Keratinocyte (primary cell): ENCODE measurements around the gene NT5E. TPM values are rescaled to one million over a fixed set of nuclear protein-coding genes. Genes with fewer than 3 reads are reported as not detected.
A peak's percentile ranks its signal among the peaks of the same experiment; 100 is the strongest.

Experiments
- DNase-seq: peaks from one replicate; pipeline ENCODE4 v3.0.0-alpha.2; 2011; ENCODE audit warnings: low read depth, missing footprints, low spot score
- FAIRE-seq: peaks from 2 replicates; lab custom pipeline; 2011; peaks lifted over from hg19 to GRCh38; lab: Jason Lieb, UNC
- H2AFZ ChIP-seq: 2 replicates; pipeline ENCODE4 v1.6.0; 2012; ENCODE audit warnings: low read length, control low read depth, inconsistent platforms; ENCODE audit not compliant: control insufficient read depth
- H3K27ac ChIP-seq: 2 replicates; pipeline ENCODE4 v1.5.1; 2011; ENCODE audit warnings: low read length; ENCODE audit not compliant: control insufficient read depth, insufficient read depth
- H3K27me3 ChIP-seq: 3 replicates; pipeline ENCODE4 v1.6.0; 2011; ENCODE audit warnings: low read length; ENCODE audit not compliant: control insufficient read depth, insufficient read depth; ENCODE audit errors: extremely low read depth
- H3K36me3 ChIP-seq, 2 experiments: 2 replicates in 1 of 2; 3 replicates in 1 of 2; pipeline ENCODE4 v1.5.1; 2011; ENCODE audit warnings: low read length in 2 of 2, mild to moderate bottlenecking in 1 of 2; ENCODE audit not compliant: control insufficient read depth in 2 of 2, insufficient read depth in 2 of 2; ENCODE audit errors: extremely low read depth in 1 of 2
- H3K4me1 ChIP-seq: 3 replicates; pipeline ENCODE4 v1.5.1; 2011; ENCODE audit warnings: low read length; ENCODE audit not compliant: control insufficient read depth, insufficient read depth; ENCODE audit errors: extremely low read depth
- H3K4me2 ChIP-seq: 3 replicates; pipeline ENCODE4 v1.6.0; 2011; ENCODE audit warnings: low read depth, low read length; ENCODE audit not compliant: control insufficient read depth, insufficient read depth; ENCODE audit errors: extremely low read depth
- H3K4me3 ChIP-seq, 3 experiments: fragments of 200-600 bp in 1 of 3; sonication (generic) in 1 of 3; 2 replicates in 2 of 3; 3 replicates in 1 of 3; pipeline ENCODE4 v1.5.1; 2011 to 2016; ENCODE audit warnings: low read length in 3 of 3, mild to moderate bottlenecking in 3 of 3, control low read depth in 2 of 3, inconsistent platforms in 1 of 3, low read depth in 1 of 3, mixed read lengths in 1 of 3, mixed run types in 1 of 3, moderate library complexity in 1 of 3; ENCODE audit not compliant: control insufficient read depth in 2 of 3, insufficient read depth in 2 of 3; ENCODE audit errors: extremely low read depth in 1 of 3
- H3K79me2 ChIP-seq: 2 replicates; pipeline ENCODE4 v1.6.0; 2012; ENCODE audit warnings: low read length; ENCODE audit not compliant: control insufficient read depth, insufficient read depth
- H3K9ac ChIP-seq: 3 replicates; pipeline ENCODE4 v1.6.0; 2011; ENCODE audit warnings: low read length; ENCODE audit not compliant: control insufficient read depth, insufficient read depth; ENCODE audit errors: extremely low read depth
- H3K9me1 ChIP-seq: 3 replicates; pipeline ENCODE4 v1.6.0; 2011; ENCODE audit warnings: low read length; ENCODE audit not compliant: control insufficient read depth, insufficient read depth; ENCODE audit errors: extremely low read depth
- H3K9me3 ChIP-seq: 2 replicates; pipeline ENCODE4 v1.5.1; 2012; ENCODE audit warnings: low read depth, low read length; ENCODE audit not compliant: control insufficient read depth
- H4K20me1 ChIP-seq: 3 replicates; pipeline ENCODE4 v1.6.0; 2011; ENCODE audit warnings: low read length; ENCODE audit not compliant: control insufficient read depth, insufficient read depth; ENCODE audit errors: extremely low read depth
- CTCF ChIP-seq, 3 experiments: IDR thresholded peaks in 1 of 3; conservative IDR thresholded peaks in 1 of 3; optimal IDR thresholded peaks in 1 of 3; 2 replicates in 2 of 3; 3 replicates in 1 of 3; pipeline versions ENCODE3 to v1.5.1; 2011; ENCODE audit warnings: low read length in 3 of 3, mild to moderate bottlenecking in 3 of 3, moderate library complexity in 2 of 3, control low read depth in 1 of 3, inconsistent platforms in 1 of 3; ENCODE audit not compliant: insufficient read depth in 2 of 3; ENCODE audit errors: extremely low read depth in 1 of 3
- EZH2 ChIP-seq: IDR thresholded peaks from one replicate; pipeline ENCODE4 v1.6.1; 2012; ENCODE audit warnings: inconsistent platforms, mild to moderate bottlenecking, low read length, moderate library complexity
- dilution Hi-C: fragments of 300-500 bp; cut with MboI; formaldehyde crosslinking; loops from one replicate; pipeline ENCODE4 v1.7.0; 2020; ENCODE audit warnings: low sequenced_read_pairs; ENCODE audit not compliant: extremely low pct_ligation_motif_present
- polyA plus RNA-seq, 5 experiments: library from polyadenylated mRNA; depleted of rRNA in 3 of 5; stranded (reverse) in 3 of 5; stranded (forward) in 1 of 5; unstranded in 1 of 5; fragments of >200 nt; gene quantifications; 1 replicate in 1 of 5; 2 replicates in 3 of 5; 3 replicates in 1 of 5; pipeline versions ENCODE4 v1.2.1 to v1.2.3, GENCODE V29; 2011 to 2012; ENCODE audit warnings: missing spikeins in 2 of 5, low read depth in 1 of 5, low replicate concordance in 1 of 5

The NT5E gene
- polyA plus RNA-seq, 1 donor (not counting 4 experiments of a cell fraction or from before 2014, with no cell fraction given), result 268 TPM

- H4K20me1 ChIP-seq, result no peaks in the 10 kb centered on the region
- no peaks in the 10 kb centered on the region for H3K9me1 ChIP-seq
- no peaks in the 10 kb centered on the region for H3K9me3 ChIP-seq
- dilution Hi-C loops, result loop anchor here (25.0 kb wide), 1 partner anchor 123 kb away; no protein-coding TSS in a partner anchor
- no peak overlapping the region for H3K27ac ChIP-seq
- no peaks in the 10 kb centered on the region for H3K79me2 ChIP-seq
- FAIRE-seq (no peak), DNase-seq (no peak)
- H3K4me1 ChIP-seq, result peaks cover 3% of the 10 kb centered on the region
- peaks cover 23 to 35% of the 10 kb centered on the region in 2 experiments for H3K36me3 ChIP-seq
- no peak overlapping the region for H2AFZ ChIP-seq
- no peaks in the 10 kb centered on the region for H3K27me3 ChIP-seq
- H3K4me2 ChIP-seq, result no peak overlapping the region
- H3K4me3 ChIP-seq, result no peak overlapping the region
- no peak overlapping the region for H3K9ac ChIP-seq
- TF ChIP-seq CTCF (optimal IDR thresholded peaks at IDR 0.05 in 1 of 3, IDR thresholded peaks at IDR 0.05 in 1 of 3, conservative IDR thresholded peaks at IDR 0.05 in 1 of 3; ENCODE audit: extremely low read depth in 1 of 3, insufficient read depth in 2 of 3, low read length in 3 of 3) (no peak), EZH2 (no peak)
Measured at GRCh38 chr6:85484948-85485347, 35.1 kb downstream of the NT5E start.

- H3K9me1 ChIP-seq, result no peaks in the 10 kb centered on the region
- H3K36me3 ChIP-seq, result peaks cover 19 to 47% of the 10 kb centered on the region in 2 experiments
Measured at GRCh38 chr6:85490516-85491248, 40.8 kb downstream of the NT5E start.

More at GRCh38 chr6:85490516-85491248, 40.8 kb downstream of the NT5E start:
- H3K9ac ChIP-seq, result no peak overlapping the region
- peaks cover 9% of the 10 kb centered on the region for H3K4me1 ChIP-seq
- DNase-seq (peak; percentile 52), FAIRE-seq (no peak)
- no peaks in the 10 kb centered on the region for H4K20me1 ChIP-seq
- no peak overlapping the region for H3K27ac ChIP-seq
- H3K4me3 ChIP-seq, result no peak overlapping the region
- H3K79me2 ChIP-seq, result no peaks in the 10 kb centered on the region
- no peaks in the 10 kb centered on the region for H3K27me3 ChIP-seq
- no peak overlapping the region for H2AFZ ChIP-seq
- no peak overlapping the region for H3K4me2 ChIP-seq
- dilution Hi-C loops, result loop anchor here (25.0 kb wide), 1 partner anchor 128 kb away; no protein-coding TSS in a partner anchor
- TF ChIP-seq CTCF (optimal IDR thresholded peaks at IDR 0.05 in 1 of 3, IDR thresholded peaks at IDR 0.05 in 1 of 3, conservative IDR thresholded peaks at IDR 0.05 in 1 of 3; ENCODE audit: extremely low read depth in 1 of 3, insufficient read depth in 2 of 3, low read length in 3 of 3), result no peak
- TF ChIP-seq EZH2, result no peak
- H3K9me3 ChIP-seq, result no peaks in the 10 kb centered on the region
